NCI-H2196 treated with DMSO at 0.1 percent for 48 hours (cell line): Measurements from ENCODE around the gene LGALS4.
"Not testable (repeated sequence)": the region's sequence is repeated elsewhere in the genome, so short reads cannot be mapped to it uniquely, and the experiment has no call there.

ENCODE experiments used
- DNase-seq: peaks from one replicate; lab custom pipeline; 2025; ENCODE audit not compliant: unreplicated experiment; lab: John Stamatoyannopoulos, UW

LGALS4 gene

GRCh38 chr19:38843175-38843758, 30.5 kb upstream of the LGALS4 start:
- no peak for DNase-seq

GRCh38 chr19:38842439-38843174, 29.9 kb upstream of the LGALS4 start:
- no peak for DNase-seq

GRCh38 chr19:38841787-38842438, 29.2 kb upstream of the LGALS4 start:
- DNase-seq: no peak

- no peak for DNase-seq
These were observed 28.5 kb upstream of the LGALS4 start for GRCh38 chr19:38841180-38841766.

GRCh38 chr19:38840583-38840968, 27.8 kb upstream of the LGALS4 start:
- no peak for DNase-seq

GRCh38 chr19:38839816-38840582, 27.3 kb upstream of the LGALS4 start:
- DNase-seq: no peak

- DNase-seq: no peak
These were observed 26.4 kb upstream of the LGALS4 start for GRCh38 chr19:38838986-38839761.

- no peak for DNase-seq
These were observed 25.7 kb upstream of the LGALS4 start for GRCh38 chr19:38838208-38838985.

GRCh38 chr19:38837656-38838121, 24.9 kb upstream of the LGALS4 start:
- no peak for DNase-seq

GRCh38 chr19:38836983-38837626, 24.4 kb upstream of the LGALS4 start:
- no peak for DNase-seq

- DNase-seq: no peak
These were observed 23.6 kb upstream of the LGALS4 start for GRCh38 chr19:38836159-38836982.

- no peak for DNase-seq
These were observed 21.8 kb upstream of the LGALS4 start for GRCh38 chr19:38834590-38834989.

GRCh38 chr19:38834104-38834490, 21.4 kb upstream of the LGALS4 start:
- DNase-seq: no peak

- DNase-seq: no peak
These were observed 20.3 kb upstream of the LGALS4 start for GRCh38 chr19:38833092-38833425.

- peak; percentile 29 for DNase-seq
These were observed 18.4 kb upstream of the LGALS4 start for GRCh38 chr19:38831142-38831605.

- DNase-seq: no peak
These were observed 17.4 kb upstream of the LGALS4 start for GRCh38 chr19:38830039-38830733.

- not testable (repeated sequence) for DNase-seq
These were observed 16.5 kb upstream of the LGALS4 start for GRCh38 chr19:38829203-38829602.
